Kidney (tissue), 14 donors: ENCODE measurements around the gene RASGRP3. TPM values are rescaled to one million over a fixed set of nuclear protein-coding genes. Genes with fewer than 3 reads are reported as not detected.
"Not testable (repeated sequence)": the region's sequence is repeated elsewhere in the genome, so short reads cannot be mapped to it uniquely, and the experiment has no call there.

Source experiments
- DNase-seq, 5 donors: peaks; one replicate each; pipeline ENCODE4 v3.0.0-alpha.2; 2013 to 2020
- FAIRE-seq: peaks from 2 replicates; lab custom pipeline; 2012; peaks lifted over from hg19 to GRCh38; lab: Jason Lieb, UNC
- H3K27ac ChIP-seq, 2 donors: one replicate each; pipeline ENCODE4 v1.7.0; 2013; ENCODE audit warnings: low read depth in 2 of 2, low read length in 2 of 2, inconsistent platforms in 1 of 2
- H3K27me3 ChIP-seq: one replicate; pipeline ENCODE4 v1.7.1; 2013; ENCODE audit warnings: low read length, inconsistent platforms; ENCODE audit not compliant: control insufficient read depth, insufficient read depth
- H3K36me3 ChIP-seq, 3 donors: one replicate each; pipeline versions ENCODE4 v1.7.0 to v1.7.1; 2013; ENCODE audit warnings: low read length in 3 of 3, control low read depth in 1 of 3, inconsistent platforms in 1 of 3; ENCODE audit not compliant: insufficient read depth in 3 of 3, control insufficient read depth in 2 of 3
- H3K4me1 ChIP-seq, 3 donors: one replicate each; pipeline versions ENCODE4 v1.7.0 to v1.7.1; 2013; ENCODE audit warnings: low read length in 3 of 3, inconsistent platforms in 1 of 3, low read depth in 1 of 3; ENCODE audit not compliant: control insufficient read depth in 2 of 3, insufficient read depth in 2 of 3
- H3K4me3 ChIP-seq, 3 donors: one replicate each; pipeline versions ENCODE4 v1.7.0 to v1.8.1; 2013; ENCODE audit warnings: low read length in 3 of 3, control low read depth in 1 of 3, inconsistent platforms in 1 of 3
- H3K9ac ChIP-seq, 3 donors: one replicate each; pipeline versions ENCODE4 v1.7.0 to v1.7.1; 2013; ENCODE audit warnings: low read length in 3 of 3, control low read depth in 1 of 3, inconsistent platforms in 1 of 3
- H3K9me3 ChIP-seq, 3 donors: one replicate each; pipeline versions ENCODE4 v1.7.0 to v1.7.1; 2013; ENCODE audit warnings: low read length in 3 of 3, control low read depth in 1 of 3, inconsistent platforms in 1 of 3; ENCODE audit not compliant: control insufficient read depth in 2 of 3, insufficient read depth in 1 of 3
- intact Hi-C: fragments of 100-400 bp; cut with DNase I; formaldehyde crosslinking; loops from one replicate; pipeline ENCODE4 v1.11.1; 2022
- polyA plus RNA-seq: library from polyadenylated mRNA; stranded (reverse); fragments of 350-450 nt; fragmentation: Illumina TruSeq; extraction: RNeasy Lipid Tissue Mini Kit (QIAGEN cat#74804); gene quantifications from one replicate; pipeline ENCODE4 v1.2.3, GENCODE V29; 2014; ENCODE audit warnings: low read depth, low replicate concordance; ENCODE audit not compliant: insufficient read depth
- total RNA-seq: library from RNA; stranded (reverse); fragmentation: NEBNext Ultra II Directional; extraction: Animal tissue kit (Norgen Biotek cat#: 25700); gene quantifications from one replicate; pipeline ENCODE4 v1.2.1, GENCODE V29; 2021
- TF ChIP-seq, protein P1 (sequence below): IDR thresholded peaks from 3 replicates; pipeline ENCODE4 v1.5.1; 2012; ENCODE audit warnings: mild to moderate bottlenecking, moderate library complexity, borderline replicate concordance; ENCODE audit not compliant: insufficient read depth; ENCODE audit errors: extremely low read depth
- donor health status: control.
- donor health status: control.
- donor health status: control.
- donor health status: control.
- donor health status: control.
- donor health status: DM: yes; HTN: yes; CAD: no.
- donor health status: Normal renal cell carcinoma (clear cell type).

Gene RASGRP3
- total and polyA plus RNA-seq, 2 donors from 2014 or later = 7.8 to 22.6 TPM

GRCh38 chr2:33441235-33441810 lies 35.1 kb upstream of the RASGRP3 start:
- Histone ChIP-seq H3K9ac (no peak overlapping the region), H3K9me3 (no peaks in the 10 kb centered on the region), H3K27ac (no peak overlapping the region), H3K36me3 (no peaks in the 10 kb centered on the region), H3K4me3 (no peak overlapping the region), H3K4me1 (no peaks in the 10 kb centered on the region), H3K27me3 (no peaks in the 10 kb centered on the region)
- DNase-seq = peak in 3 of 5 donors; percentile 61 to 78 (median 68)
- intact Hi-C loops = no loop called here
- TF ChIP-seq, protein P1, sequence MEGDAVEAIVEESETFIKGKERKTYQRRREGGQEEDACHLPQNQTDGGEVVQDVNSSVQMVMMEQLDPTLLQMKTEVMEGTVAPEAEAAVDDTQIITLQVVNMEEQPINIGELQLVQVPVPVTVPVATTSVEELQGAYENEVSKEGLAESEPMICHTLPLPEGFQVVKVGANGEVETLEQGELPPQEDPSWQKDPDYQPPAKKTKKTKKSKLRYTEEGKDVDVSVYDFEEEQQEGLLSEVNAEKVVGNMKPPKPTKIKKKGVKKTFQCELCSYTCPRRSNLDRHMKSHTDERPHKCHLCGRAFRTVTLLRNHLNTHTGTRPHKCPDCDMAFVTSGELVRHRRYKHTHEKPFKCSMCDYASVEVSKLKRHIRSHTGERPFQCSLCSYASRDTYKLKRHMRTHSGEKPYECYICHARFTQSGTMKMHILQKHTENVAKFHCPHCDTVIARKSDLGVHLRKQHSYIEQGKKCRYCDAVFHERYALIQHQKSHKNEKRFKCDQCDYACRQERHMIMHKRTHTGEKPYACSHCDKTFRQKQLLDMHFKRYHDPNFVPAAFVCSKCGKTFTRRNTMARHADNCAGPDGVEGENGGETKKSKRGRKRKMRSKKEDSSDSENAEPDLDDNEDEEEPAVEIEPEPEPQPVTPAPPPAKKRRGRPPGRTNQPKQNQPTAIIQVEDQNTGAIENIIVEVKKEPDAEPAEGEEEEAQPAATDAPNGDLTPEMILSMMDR = peak; percentile 77
- peak; percentile 23 for FAIRE-seq

GRCh38 chr2:33442052-33442451 lies 34.4 kb upstream of the RASGRP3 start:
- H3K36me3 ChIP-seq, H3K9me3 ChIP-seq, H3K27me3 ChIP-seq, H3K9ac ChIP-seq, H3K4me3 ChIP-seq, intact Hi-C loops, H3K27ac ChIP-seq, FAIRE-seq, H3K4me1 ChIP-seq, DNase-seq: not testable (repeated sequence)

DNA sequence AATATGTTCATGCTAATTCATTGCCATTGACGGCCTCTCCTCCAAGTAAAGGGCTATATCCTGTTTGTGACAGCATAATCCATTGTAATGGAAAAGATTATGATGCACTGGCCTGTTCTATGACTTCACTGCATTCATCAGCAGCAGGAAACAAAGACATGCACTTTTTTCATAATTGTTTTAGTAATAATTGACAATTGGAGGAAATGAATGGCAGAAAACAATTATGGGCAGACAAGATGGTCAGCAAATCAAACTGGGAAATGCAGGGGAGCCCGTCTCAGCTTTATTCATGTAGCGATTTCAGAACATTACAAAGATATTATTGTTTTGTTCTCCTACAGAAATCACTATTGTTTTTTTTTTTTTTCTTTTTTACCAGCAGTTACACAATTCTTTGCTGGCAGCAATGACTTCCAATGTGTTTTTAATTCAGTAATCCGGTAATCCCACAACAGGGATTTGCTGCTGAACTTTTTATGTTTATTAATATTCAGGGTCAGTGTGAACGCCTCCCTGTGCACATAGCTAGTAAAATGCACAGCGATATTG lies 33.8 kb upstream of the RASGRP3 start:
- H3K4me3 ChIP-seq = no peak overlapping the region
- TF ChIP-seq, protein P1 = no peak
- no peaks in the 10 kb centered on the region for H3K36me3 ChIP-seq
- no peak for FAIRE-seq
- intact Hi-C loops = no loop called here
- no peak for DNase-seq
- no peaks in the 10 kb centered on the region for H3K27me3 ChIP-seq
- no peaks in the 10 kb centered on the region for H3K4me1 ChIP-seq
- H3K9ac ChIP-seq = no peak overlapping the region
- no peak overlapping the region for H3K27ac ChIP-seq
- H3K9me3 ChIP-seq = no peaks in the 10 kb centered on the region

DNA sequence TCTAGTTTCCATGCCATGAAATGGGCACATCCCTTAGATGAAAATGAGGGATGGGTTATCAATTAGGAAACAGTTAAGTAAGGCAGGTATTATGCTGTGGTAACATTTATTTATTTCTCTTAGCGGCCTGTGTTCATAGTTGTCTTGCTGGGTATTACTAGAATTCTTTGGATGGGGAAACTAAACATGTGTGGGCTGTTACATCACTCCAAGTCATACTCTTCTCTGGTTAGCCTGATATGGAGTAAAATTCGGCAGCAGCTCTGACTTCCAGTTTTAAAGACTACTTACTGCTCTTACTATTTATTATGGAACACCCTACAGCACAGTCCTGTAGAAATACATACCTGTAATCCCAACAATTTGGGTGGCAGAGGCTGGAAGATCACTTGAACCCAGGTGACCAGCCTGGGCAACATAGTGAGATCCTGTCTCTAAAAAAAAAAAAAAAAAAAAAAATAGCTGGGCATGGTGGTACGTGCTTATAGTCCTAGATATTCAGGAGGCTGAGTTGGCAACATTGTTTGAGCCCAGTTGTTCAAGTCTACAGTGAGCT lies 33.1 kb upstream of the RASGRP3 start:
- Histone ChIP-seq H3K27ac (no peak overlapping the region), H3K36me3 (no peaks in the 10 kb centered on the region), H3K9ac (no peak overlapping the region), H3K27me3 (no peaks in the 10 kb centered on the region), H3K9me3 (no peaks in the 10 kb centered on the region), H3K4me3 (no peak overlapping the region), H3K4me1 (no peaks in the 10 kb centered on the region)
- TF ChIP-seq, protein P1 = no peak
- DNase-seq (no peak), FAIRE-seq (no peak)
- intact Hi-C loops = no loop called here
